Measurements from ENCODE around the gene LILRB2. TPM values are rescaled to one million over a fixed set of nuclear protein-coding genes. Genes with fewer than 3 reads are reported as not detected.
A peak's percentile ranks its signal among the peaks of the same experiment; 100 is the strongest.

Gene LILRB2
- total and polyA plus RNA-seq, 9 of the 15 experiments (the other 6 are each of a cell fraction or from before 2014, with no cell fraction given) = not detected

GRCh38 chr19:54266133-54266532 lies 14.8 kb downstream of the LILRB2 start (continued):
- TF ChIP-seq REST (IDR thresholded peaks at IDR 0.05; ENCODE audit: borderline replicate concordance) (peak; percentile 30; the same call in 1 of the 2 replicates), REST (CRISPR knock-in tag; IDR thresholded peaks at IDR 0.05; ENCODE audit: low read depth) (no peak), TEAD1 (CRISPR knock-in tag; IDR thresholded peaks at IDR 0.05) (peak; percentile 100), CTBP1 (IDR thresholded peaks at IDR 0.05; ENCODE audit: borderline replicate concordance) (peak; percentile 98), YY1 (IDR thresholded peaks at IDR 0.05; ENCODE audit: borderline replicate concordance in 1 of 3, control insufficient read depth in 1 of 3, extremely low read depth in 1 of 3, insufficient read depth in 3 of 3, insufficient read length in 1 of 3, insufficient replicate concordance in 2 of 3, low read depth in 1 of 3, low read length in 2 of 3) (peak in 1 of 3 experiments; percentile 37), NR3C1 (CRISPR knock-in tag; IDR thresholded peaks at IDR 0.05) (no peak), RBM39 (optimal IDR thresholded peaks at IDR 0.05; ENCODE audit: low read depth, low read length) (no peak), JUND (IDR thresholded peaks at IDR 0.05; ENCODE audit: borderline replicate concordance, low read depth, low read length) (peak; percentile 35; the same call in 1 of the 2 replicates), JUND (tag; IDR thresholded peaks at IDR 0.05; ENCODE audit: borderline replicate concordance, low read depth, low read length) (no peak), USF2 (CRISPR knock-in tag; IDR thresholded peaks at IDR 0.05) (no peak), ZEB2 (IDR thresholded peaks at IDR 0.05) (peak; percentile 86), XRCC5 (IDR thresholded peaks at IDR 0.05; ENCODE audit: low read depth, low read length) (0 out of 2 replicates have a peak, but pooled peaks have one; percentile 40), RCOR1 (IDR thresholded peaks at IDR 0.05; ENCODE audit: borderline replicate concordance in 1 of 2, low read depth in 2 of 2, low read length in 2 of 2) (peak in 1 of 2 experiments; percentile 93; a peak in 3 of 4 replicates), SRSF1 (IDR thresholded peaks at IDR 0.05; ENCODE audit: low read depth, low read length) (no peak), RAD21 (CRISPR knock-in tag; conservative IDR thresholded peaks at IDR 0.05 in 1 of 2, IDR thresholded peaks at IDR 0.05 in 1 of 2) (peak in 1 of 2 experiments; percentile 58; a peak in 2 of 4 replicates), MTA3 (IDR thresholded peaks at IDR 0.05; ENCODE audit: borderline replicate concordance) (no peak), STAG1 (CRISPR knock-in tag; IDR thresholded peaks at IDR 0.05; ENCODE audit: borderline replicate concordance) (peak; percentile 24; the same call in 1 of the 2 replicates), SMARCA5 (IDR thresholded peaks at IDR 0.05) (no peak), HMG20A (CRISPR knock-in tag; conservative IDR thresholded peaks at IDR 0.05) (no peak)
